ENCODE measurements around the gene USP51. TPM values are rescaled to one million over a fixed set of nuclear protein-coding genes. Genes with fewer than 3 reads are reported as not detected.
"Not testable (repeated sequence)": the region's sequence is repeated elsewhere in the genome, so short reads cannot be mapped to it uniquely, and the experiment has no call there.

USP51 gene
- polyA plus RNA-seq, 1 donor: 7.4 TPM

GRCh38 chrX:55443468-55443867, 46.2 kb downstream of the USP51 start:
- not testable (repeated sequence) for H3K27ac ChIP-seq (ENCODE audit: low read length); H3K4me3 ChIP-seq (ENCODE audit: low read length); DNase-seq; H3K36me3 ChIP-seq (ENCODE audit: control insufficient read depth, insufficient read depth, low read length); H3K9me3 ChIP-seq (ENCODE audit: control insufficient read depth, low read depth, low read length); H3K27me3 ChIP-seq (ENCODE audit: control insufficient read depth, insufficient read depth, low read length); H3K4me1 ChIP-seq (ENCODE audit: control insufficient read depth, insufficient read depth, low read length)
- no CpG with 5 or more reads among the region's 5 CpGs for WGBS (ENCODE audit: insufficient coverage, low lambda C conversion rate)

Other genes starting within 250 kb of the USP51 start
- not detected for gene PAGE3, start 224.9 kb downstream of the USP51 start, polyA plus RNA-seq
- 91.9 TPM for gene MAGEH1, start 37.7 kb downstream of the USP51 start, polyA plus RNA-seq
- 0.22 TPM for gene FOXR2, start 133.6 kb upstream of the USP51 start, polyA plus RNA-seq
- gene RRAGB, start 227.9 kb upstream of the USP51 start, polyA plus RNA-seq: 28.5 TPM